Putamen (tissue), 1 donor: ENCODE results near the gene ARID5B.

ENCODE experiments used
- DNase-seq: peaks from one replicate; pipeline ENCODE4 v3.0.0-alpha.2; 2016; ENCODE audit warnings: low spot score

The ARID5B gene

GRCh38 chr10:61905837-61906561 is 4.5 kb downstream of the ARID5B start:
- no peak for DNase-seq

GRCh38 chr10:61906562-61906901 is 5.0 kb downstream of the ARID5B start:
- DNase-seq, result no peak

- no peak for DNase-seq
Observed at GRCh38 chr10:61907011-61907410, 5.5 kb downstream of the ARID5B start.

- DNase-seq, result no peak
Observed at GRCh38 chr10:61907587-61907986, 6.1 kb downstream of the ARID5B start.

- no peak for DNase-seq
Observed at GRCh38 chr10:61910226-61910805, 8.8 kb downstream of the ARID5B start.

- no peak for DNase-seq
Observed at GRCh38 chr10:61910894-61911293, 9.4 kb downstream of the ARID5B start.

- DNase-seq, result no peak
Observed at GRCh38 chr10:61911425-61911824, 9.9 kb downstream of the ARID5B start.

GRCh38 chr10:61912981-61913380 is 11.5 kb downstream of the ARID5B start:
- DNase-seq, result no peak

- DNase-seq, result no peak
Observed at GRCh38 chr10:61918140-61918539, 16.6 kb downstream of the ARID5B start.

GRCh38 chr10:61918989-61919388 is 17.5 kb downstream of the ARID5B start:
- DNase-seq, result no peak

- DNase-seq, result no peak
Observed at GRCh38 chr10:61919646-61920215, 18.2 kb downstream of the ARID5B start.

GRCh38 chr10:61921143-61921542 is 19.6 kb downstream of the ARID5B start:
- no peak for DNase-seq

- no peak for DNase-seq
Observed at GRCh38 chr10:61923210-61923949, 21.9 kb downstream of the ARID5B start.

GRCh38 chr10:61923950-61924274 is 22.4 kb downstream of the ARID5B start:
- DNase-seq, result no peak

GRCh38 chr10:61929555-61929954 is 28.1 kb downstream of the ARID5B start:
- no peak for DNase-seq

GRCh38 chr10:61931620-61932332 is 30.3 kb downstream of the ARID5B start:
- DNase-seq, result no peak

- no peak for DNase-seq
Observed at GRCh38 chr10:61933859-61934555, 32.5 kb downstream of the ARID5B start.

GRCh38 chr10:61935077-61935476 is 33.6 kb downstream of the ARID5B start:
- no peak for DNase-seq

GRCh38 chr10:61936770-61937169 is 35.3 kb downstream of the ARID5B start:
- no peak for DNase-seq

- DNase-seq, result no peak
Observed at GRCh38 chr10:61937631-61938351, 36.3 kb downstream of the ARID5B start.

GRCh38 chr10:61939902-61940301 is 38.4 kb downstream of the ARID5B start:
- DNase-seq, result no peak
